Spinal cord (tissue), 10 donors: Measurements from ENCODE around the gene ATP7B. TPM values are rescaled to one million over a fixed set of nuclear protein-coding genes. Genes with fewer than 3 reads are reported as not detected.
A peak's percentile ranks its signal among the peaks of the same experiment; 100 is the strongest.
"Not testable (repeated sequence)": the region's sequence is repeated elsewhere in the genome, so short reads cannot be mapped to it uniquely, and the experiment has no call there.

ENCODE experiments used
- DNase-seq, 6 donors: peaks; one replicate each; pipeline versions ENCODE4 v3.0.0 to v3.0.0-alpha.2; 2013 to 2015; ENCODE audit warnings: low spot score in 6 of 6, low read depth in 4 of 6
- H3K27ac ChIP-seq: one replicate; pipeline ENCODE4 v1.5.1; 2013; ENCODE audit warnings: low read depth, low read length, control low read depth
- H3K27me3 ChIP-seq: one replicate; pipeline ENCODE4 v1.6.1; 2013; ENCODE audit warnings: low read length; ENCODE audit not compliant: control insufficient read depth, insufficient read depth
- H3K36me3 ChIP-seq: one replicate; pipeline ENCODE4 v1.6.1; 2013; ENCODE audit warnings: low read length; ENCODE audit not compliant: control insufficient read depth, insufficient read depth
- H3K4me1 ChIP-seq: one replicate; pipeline ENCODE4 v1.6.1; 2013; ENCODE audit warnings: low read length; ENCODE audit not compliant: control insufficient read depth, insufficient read depth
- H3K4me3 ChIP-seq: one replicate; pipeline ENCODE4 v1.5.1; 2013; ENCODE audit warnings: low read depth, low read length, control low read depth
- H3K9me3 ChIP-seq: one replicate; pipeline ENCODE4 v1.6.1; 2013; ENCODE audit warnings: low read length; ENCODE audit not compliant: control insufficient read depth, insufficient read depth
- WGBS: methylation state at CpG from one replicate; pipeline ENCODE4 v1.1.5; 2013; ENCODE audit warnings: missing lambda C conversion rate; ENCODE audit not compliant: insufficient coverage; 5-methylcytosine and 5-hydroxymethylcytosine counted together
- polyA plus RNA-seq, 2 donors: library from polyadenylated mRNA; unstranded; fragments of 120-200 nt; gene quantifications; one replicate each; pipeline ENCODE4 v1.2.1, GENCODE V29; 2013; ENCODE audit not compliant: insufficient read length in 2 of 2
- total RNA-seq, 2 donors: library from RNA; depleted of rRNA in 1 of 2; stranded (reverse); fragments of 120-200 nt in 1 of 2; fragments of >200 nt in 1 of 2; gene quantifications; one replicate each; pipeline versions ENCODE4 v1.2.3 to v1.2.4, GENCODE V29; 2013 to 2014
- donor health status: healthy.

The ATP7B gene
- total and polyA plus RNA-seq, 4 donors, result 9.8 to 13.0 (median 11.6) TPM

DNA sequence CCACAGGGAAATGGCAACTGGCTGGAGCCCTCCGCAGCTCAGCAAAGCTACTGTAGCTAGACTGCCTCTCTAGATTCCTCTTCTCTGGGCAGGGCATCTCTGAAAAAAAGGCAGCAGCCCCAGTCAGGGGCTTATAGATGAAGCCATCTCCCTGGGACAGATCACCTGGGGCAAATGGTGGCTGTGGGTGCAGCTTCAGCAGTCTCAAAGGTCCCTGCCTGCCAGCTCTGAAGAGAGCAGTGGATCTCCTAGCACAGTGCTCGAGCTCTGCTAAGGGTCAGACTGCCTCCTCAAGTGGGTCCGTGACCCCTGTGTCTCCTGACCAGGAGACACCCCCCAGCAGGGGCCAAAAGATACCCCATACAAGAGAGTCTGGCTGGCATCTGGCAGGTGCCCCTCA is 28.0 kb downstream of the ATP7B start:
- not testable (repeated sequence) for H3K27ac ChIP-seq, H3K36me3 ChIP-seq, H3K4me1 ChIP-seq, DNase-seq, H3K9me3 ChIP-seq, H3K27me3 ChIP-seq, H3K4me3 ChIP-seq
- 96% methylated on average over 3 of the region's 3 CpGs for WGBS

DNA sequence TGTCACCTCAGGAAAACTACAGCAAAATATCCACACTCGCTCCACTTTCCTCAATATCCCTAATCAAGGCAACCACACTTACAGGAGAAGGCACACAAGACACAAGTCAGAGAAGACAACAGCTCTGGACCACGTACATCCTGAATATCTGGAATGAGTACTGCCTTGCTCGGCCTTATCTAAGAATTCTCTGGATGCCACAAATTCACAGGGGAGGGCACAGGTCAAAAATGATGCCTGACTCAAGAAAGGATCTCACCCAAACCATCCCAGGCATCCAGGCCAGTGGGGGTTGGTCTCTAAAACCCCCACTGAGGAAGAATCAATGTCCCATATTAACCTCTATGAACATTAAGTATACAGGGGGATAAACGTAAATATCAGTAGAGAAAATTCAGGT is 29.9 kb downstream of the ATP7B start:
- no peaks in the 10 kb centered on the region for H3K9me3 ChIP-seq
- DNase-seq, result no peak
- H3K4me1 ChIP-seq, result no peaks in the 10 kb centered on the region
- no peaks in the 10 kb centered on the region for H3K36me3 ChIP-seq
- no peak overlapping the region for H3K27ac ChIP-seq
- no peak overlapping the region for H3K4me3 ChIP-seq
- no peaks in the 10 kb centered on the region for H3K27me3 ChIP-seq
- 90% methylated on average over 2 of the region's 4 CpGs for WGBS

DNA sequence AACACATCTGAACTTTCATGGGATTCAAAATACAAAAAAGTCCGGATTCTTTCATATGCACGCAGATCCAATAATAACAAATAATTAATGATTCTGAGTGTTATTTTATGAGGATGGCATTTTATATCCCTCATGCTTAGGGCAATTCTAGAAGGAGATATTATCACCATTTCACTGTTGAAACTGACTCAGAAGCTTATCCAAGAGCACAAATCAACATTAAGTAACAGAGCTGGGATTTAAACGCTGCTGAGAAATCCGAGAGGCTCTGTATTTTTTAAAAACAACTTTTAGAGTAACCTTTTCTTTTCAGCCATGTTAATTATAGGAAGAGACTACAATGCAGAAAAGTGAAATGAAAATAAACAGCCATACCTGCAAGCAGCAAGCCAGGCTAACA is 30.3 kb downstream of the ATP7B start:
- Histone ChIP-seq H3K27me3 (no peaks in the 10 kb centered on the region), H3K4me3 (no peak overlapping the region), H3K27ac (no peak overlapping the region), H3K36me3 (no peaks in the 10 kb centered on the region), H3K4me1 (no peaks in the 10 kb centered on the region), H3K9me3 (no peaks in the 10 kb centered on the region)
- WGBS, result no CpG with 5 or more reads among the region's 4 CpGs
- DNase-seq, result no peak

DNA sequence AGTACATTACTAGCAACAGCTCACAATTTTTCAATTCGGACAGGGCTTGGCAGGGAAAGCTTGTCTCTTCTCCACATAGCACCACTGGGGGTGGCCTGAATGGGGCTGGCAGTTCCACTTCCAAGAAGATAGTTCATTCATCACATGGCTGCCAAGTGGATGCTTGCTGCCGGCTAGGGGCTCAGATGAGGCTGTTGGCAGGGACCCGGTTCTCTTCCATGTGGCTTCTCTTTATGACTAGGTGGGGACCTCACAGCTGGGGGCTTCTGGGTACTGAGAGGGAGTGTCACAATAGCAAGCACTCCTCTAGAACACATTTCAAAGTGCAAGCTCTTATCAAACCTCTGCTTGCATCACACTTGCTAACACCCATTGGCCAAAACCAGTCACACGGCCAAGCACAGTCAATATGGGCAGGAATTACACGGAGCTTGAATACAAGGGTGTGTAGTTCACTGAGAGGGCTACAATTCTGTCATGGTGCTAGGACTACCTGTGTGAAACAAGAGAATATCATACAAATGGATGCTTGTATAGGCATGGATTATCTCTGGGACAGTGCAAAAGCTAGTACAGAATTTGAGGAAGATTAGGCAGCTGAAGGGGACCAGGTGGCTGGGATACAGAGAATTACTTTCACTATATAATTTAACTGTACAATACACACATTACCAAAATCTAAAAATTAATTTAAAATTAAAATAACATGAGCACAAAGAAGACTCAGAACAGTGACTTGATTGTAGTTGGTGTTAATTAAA is 32.3 kb downstream of the ATP7B start:
- WGBS, result 45% methylated on average over 3 of the region's 5 CpGs
- H3K4me1 ChIP-seq, result no peaks in the 10 kb centered on the region
- H3K4me3 ChIP-seq, result no peak overlapping the region
- DNase-seq, result peak in 2 of 6 donors; percentile 57 to 67
- H3K27ac ChIP-seq, result no peak overlapping the region
- peaks cover 4% of the 10 kb centered on the region for H3K36me3 ChIP-seq
- no peaks in the 10 kb centered on the region for H3K9me3 ChIP-seq
- H3K27me3 ChIP-seq, result no peaks in the 10 kb centered on the region

DNA sequence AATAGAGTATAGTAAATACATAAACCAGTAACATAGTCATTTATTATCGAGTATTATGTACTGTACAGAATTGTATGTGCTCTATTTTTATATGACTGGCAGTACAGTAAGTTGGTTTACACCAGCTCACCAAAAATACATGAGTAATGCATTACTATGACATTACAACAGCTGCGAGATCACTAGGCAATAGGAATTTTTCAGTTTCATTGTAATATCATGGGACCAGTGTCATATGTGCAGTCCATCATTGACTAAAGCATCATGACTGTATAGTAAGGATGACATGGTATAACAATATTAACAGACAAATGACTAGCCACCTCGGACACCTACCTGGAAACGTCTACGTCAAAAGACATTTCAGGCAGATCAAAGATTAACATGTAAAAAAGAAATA is 33.6 kb downstream of the ATP7B start:
- no CpG with 5 or more reads among the region's 5 CpGs for WGBS
- Histone ChIP-seq H3K4me1 (no peaks in the 10 kb centered on the region), H3K9me3 (no peaks in the 10 kb centered on the region), H3K27me3 (no peaks in the 10 kb centered on the region), H3K36me3 (peaks cover 5% of the 10 kb centered on the region), H3K4me3 (no peak overlapping the region), H3K27ac (no peak overlapping the region)
- no peak for DNase-seq

DNA sequence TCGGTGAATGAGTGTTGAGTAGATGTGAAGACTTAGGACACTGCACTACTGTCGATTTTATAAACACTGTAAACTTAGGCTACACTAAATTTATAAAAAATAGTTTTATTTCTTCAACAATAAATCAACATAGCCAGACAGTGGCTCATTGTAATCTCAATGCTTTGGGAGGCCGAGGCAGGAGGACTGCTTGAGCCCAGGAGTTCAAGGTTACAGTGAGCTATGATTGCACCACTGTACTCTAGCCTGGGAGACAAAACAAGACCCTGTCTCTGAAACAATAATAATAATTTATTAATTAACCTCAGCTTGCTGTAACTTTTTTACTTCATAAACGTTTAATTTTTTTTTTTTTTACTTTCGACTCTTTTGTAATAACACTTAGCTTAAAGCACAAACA is 34.4 kb downstream of the ATP7B start:
- Histone ChIP-seq H3K36me3 (peaks cover 7% of the 10 kb centered on the region), H3K27ac (no peak overlapping the region), H3K27me3 (no peaks in the 10 kb centered on the region), H3K4me3 (no peak overlapping the region), H3K4me1 (no peaks in the 10 kb centered on the region), H3K9me3 (no peaks in the 10 kb centered on the region)
- no CpG with 5 or more reads among the region's 5 CpGs for WGBS
- DNase-seq, result no peak

DNA sequence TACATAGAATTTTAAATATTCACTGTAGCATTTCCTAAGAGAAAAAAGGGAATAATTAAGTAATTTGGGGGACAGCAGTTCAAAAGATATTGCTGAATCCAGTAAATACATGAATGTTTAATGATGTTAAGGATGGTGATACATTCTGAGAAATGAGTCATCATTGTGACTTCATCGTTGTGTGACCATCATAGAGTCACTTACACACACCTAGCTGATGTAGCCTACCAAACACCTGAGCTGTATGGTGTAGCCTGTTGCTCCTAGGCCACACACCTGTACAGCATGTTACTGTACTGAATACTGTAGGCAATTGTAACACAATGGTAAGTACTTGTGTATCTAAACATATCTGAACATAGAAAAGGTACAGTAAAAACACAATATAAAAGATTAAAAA is 34.8 kb downstream of the ATP7B start:
- Histone ChIP-seq H3K27ac (no peak overlapping the region), H3K4me3 (no peak overlapping the region), H3K27me3 (no peaks in the 10 kb centered on the region), H3K4me1 (no peaks in the 10 kb centered on the region), H3K36me3 (peaks cover 7% of the 10 kb centered on the region), H3K9me3 (no peaks in the 10 kb centered on the region)
- no CpG with 5 or more reads among the region's 1 CpG for WGBS
- DNase-seq, result no peak

DNA sequence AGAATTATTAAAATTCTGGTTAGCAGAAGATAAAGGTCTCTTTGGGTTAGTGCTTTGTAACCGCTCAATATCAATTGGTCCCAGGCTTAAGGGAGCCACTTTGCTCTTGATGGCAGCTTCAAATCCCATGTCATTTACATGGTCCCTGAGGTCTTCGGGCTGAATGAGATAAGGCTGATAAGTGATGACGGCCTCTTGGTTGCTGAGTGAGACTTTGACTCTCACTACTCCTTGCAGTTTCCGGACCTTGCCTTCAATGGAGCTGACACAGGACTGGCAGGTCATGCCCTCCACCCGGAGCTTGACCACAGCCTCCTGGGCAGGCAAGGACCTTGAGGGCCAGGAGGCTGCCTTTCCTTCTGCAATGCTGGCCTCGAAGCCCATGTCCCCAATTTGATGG is 36.8 kb downstream of the ATP7B start:
- 98% methylated on average over 4 of the region's 6 CpGs for WGBS
- Histone ChIP-seq H3K27ac (no peak overlapping the region), H3K36me3 (peaks cover 7% of the 10 kb centered on the region), H3K4me3 (no peak overlapping the region), H3K27me3 (no peaks in the 10 kb centered on the region), H3K4me1 (no peaks in the 10 kb centered on the region), H3K9me3 (no peaks in the 10 kb centered on the region)
- DNase-seq, result no peak

DNA sequence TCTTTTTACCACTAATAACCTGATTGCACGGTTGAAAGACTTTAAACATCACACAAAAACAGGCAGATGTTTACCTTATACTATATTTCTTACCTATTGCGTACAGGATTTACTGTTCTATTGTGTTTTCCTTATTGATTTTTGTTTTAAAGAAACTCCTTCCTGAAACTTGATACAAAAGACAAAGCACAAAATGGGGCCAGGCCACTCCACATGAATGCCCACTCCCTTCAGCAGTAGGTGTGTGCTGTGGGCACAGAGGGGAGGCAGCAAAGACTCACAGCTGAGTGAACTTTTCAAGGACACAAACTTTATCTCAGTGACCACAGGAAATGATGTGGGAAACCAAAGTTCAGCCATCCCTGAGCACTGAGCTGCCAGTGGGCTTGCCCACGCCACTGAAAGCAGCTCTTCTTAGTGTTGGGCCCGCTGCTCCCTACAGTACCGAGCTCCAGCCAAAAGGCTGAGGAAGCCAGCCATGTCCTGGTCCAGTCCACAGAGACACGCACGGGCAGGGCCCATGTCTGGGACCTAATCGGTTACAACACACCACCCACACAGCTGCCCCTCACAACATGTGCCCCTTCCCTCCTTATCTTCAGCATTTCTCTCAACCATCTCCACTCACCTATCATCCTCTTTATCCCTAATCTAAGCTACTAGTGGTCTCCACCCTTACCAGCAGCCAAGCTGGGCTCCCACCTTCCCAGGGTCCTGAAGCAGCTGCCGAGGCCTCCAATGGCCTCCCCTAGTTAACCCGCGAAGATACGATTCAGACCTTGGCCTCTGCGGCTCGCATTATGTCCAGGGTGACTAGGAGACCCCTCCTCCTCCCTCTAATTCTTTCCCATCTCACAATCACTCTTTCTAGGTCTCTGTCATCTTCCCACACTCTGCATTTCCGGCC is 39.5 kb downstream of the ATP7B start:
- Histone ChIP-seq H3K4me3 (no peak overlapping the region), H3K4me1 (no peaks in the 10 kb centered on the region), H3K36me3 (peaks cover 7% of the 10 kb centered on the region), H3K27ac (no peak overlapping the region), H3K9me3 (no peaks in the 10 kb centered on the region), H3K27me3 (no peaks in the 10 kb centered on the region)
- 94% methylated on average over 13 of the region's 15 CpGs for WGBS
- DNase-seq, result no peak

DNA sequence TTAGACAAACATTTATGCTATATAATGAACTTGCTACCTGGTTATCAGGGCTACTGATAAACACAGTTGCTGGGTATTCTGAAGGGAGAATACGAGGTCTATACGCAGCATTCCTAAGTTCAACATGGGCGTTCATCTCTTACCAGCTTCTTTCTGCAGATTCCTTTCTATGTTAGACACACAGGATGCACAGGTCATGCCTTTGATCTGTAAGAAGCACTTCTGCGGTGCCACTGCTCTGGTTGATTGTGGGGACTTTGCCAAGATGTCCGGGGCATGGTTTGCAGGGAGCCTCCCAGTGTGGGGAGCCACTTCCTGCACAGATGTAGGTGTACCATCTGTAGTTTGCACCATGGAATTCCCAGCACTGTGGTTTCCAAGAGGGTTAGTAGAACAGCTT is 40.9 kb downstream of the ATP7B start:
- H3K27me3 ChIP-seq, result no peaks in the 10 kb centered on the region
- no peaks in the 10 kb centered on the region for H3K4me1 ChIP-seq
- 87% methylated on average over 5 of the region's 5 CpGs for WGBS
- peaks cover 7% of the 10 kb centered on the region for H3K36me3 ChIP-seq
- DNase-seq, result no peak
- no peak overlapping the region for H3K4me3 ChIP-seq
- no peak overlapping the region for H3K27ac ChIP-seq
- H3K9me3 ChIP-seq, result no peaks in the 10 kb centered on the region
